ENCODE measurements around the gene COPZ1.
"Not testable (repeated sequence)": the region's sequence is repeated elsewhere in the genome, so short reads cannot be mapped to it uniquely, and the experiment has no call there.

The COPZ1 gene

GRCh38 chr12:54337280-54337842 is 12.4 kb downstream of the COPZ1 start:
- peak; percentile 30 for DNase-seq

- DNase-seq: no peak
Measured at GRCh38 chr12:54337854-54338650, 13.1 kb downstream of the COPZ1 start.

GRCh38 chr12:54338698-54339296 is 13.9 kb downstream of the COPZ1 start:
- no peak for DNase-seq

GRCh38 chr12:54340846-54341245 is 15.9 kb downstream of the COPZ1 start:
- no peak for DNase-seq

DNA sequence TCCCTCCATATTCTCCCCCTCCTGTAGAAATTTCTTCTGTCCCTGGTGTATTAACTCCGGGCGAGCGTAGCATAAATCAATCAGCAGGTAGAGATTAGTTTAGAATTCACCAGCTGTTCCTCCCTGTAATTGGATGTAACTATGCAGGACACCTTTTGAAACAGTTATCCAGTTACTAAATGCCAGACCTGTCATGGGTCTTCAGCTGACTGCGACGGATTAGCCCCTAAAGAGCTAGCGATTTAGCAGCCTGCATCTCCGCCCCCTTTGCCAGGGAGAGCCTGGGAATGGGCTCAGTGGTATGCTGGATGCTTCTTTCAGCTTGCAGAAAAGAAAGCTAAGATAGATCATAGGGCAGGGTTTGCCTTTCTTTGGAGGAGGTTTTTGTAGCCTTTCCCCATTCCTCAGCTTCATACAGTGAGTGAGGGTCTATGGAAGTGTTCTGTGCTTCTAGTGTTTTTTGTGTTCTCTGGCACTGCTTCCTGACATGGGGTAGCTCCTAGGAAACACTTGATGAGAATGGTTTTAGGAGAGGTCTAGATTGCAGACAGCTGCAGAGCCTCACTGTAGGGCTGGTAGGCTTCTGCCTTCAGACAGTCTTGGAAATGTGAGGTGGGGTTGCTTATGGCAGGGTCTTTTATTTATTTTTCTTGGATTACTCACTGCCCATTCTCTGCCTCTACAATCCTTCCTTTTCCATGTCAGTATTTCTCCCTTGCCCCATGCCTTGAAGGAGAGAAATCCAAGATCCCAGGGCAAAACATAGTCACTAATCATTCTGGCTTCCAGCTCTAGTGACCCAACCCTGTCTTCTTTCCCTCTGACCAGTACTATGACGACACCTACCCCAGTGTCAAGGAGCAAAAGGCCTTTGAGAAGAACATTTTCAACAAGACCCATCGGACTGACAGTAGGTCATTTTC is 16.7 kb downstream of the COPZ1 start:
- DNase-seq: no peak

- DNase-seq: no peak
Measured at GRCh38 chr12:54349036-54349435, 24.1 kb downstream of the COPZ1 start.

DNA sequence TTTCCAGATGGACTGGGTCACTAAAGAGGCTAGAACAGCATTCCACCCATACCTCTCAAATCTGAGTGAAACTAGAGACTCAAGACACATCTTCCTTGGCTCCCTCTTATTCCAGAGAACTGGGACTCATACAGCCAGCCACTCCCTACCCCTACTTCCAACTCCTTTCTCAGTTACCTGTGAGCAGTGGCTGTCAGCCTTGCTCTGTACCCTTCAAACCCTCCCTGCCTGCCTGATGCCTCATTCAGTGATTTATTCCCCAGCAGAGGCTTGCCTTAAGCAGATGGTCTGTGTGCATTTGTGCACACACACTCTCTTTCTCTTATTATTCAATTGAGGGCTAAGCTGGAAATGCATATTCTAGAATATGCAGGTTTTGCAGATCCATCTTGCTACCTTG is 24.7 kb downstream of the COPZ1 start:
- no peak for DNase-seq

- DNase-seq: no peak
Measured at GRCh38 chr12:54350743-54351142, 25.8 kb downstream of the COPZ1 start.

GRCh38 chr12:54351341-54351740 is 26.4 kb downstream of the COPZ1 start:
- DNase-seq: no peak

DNA sequence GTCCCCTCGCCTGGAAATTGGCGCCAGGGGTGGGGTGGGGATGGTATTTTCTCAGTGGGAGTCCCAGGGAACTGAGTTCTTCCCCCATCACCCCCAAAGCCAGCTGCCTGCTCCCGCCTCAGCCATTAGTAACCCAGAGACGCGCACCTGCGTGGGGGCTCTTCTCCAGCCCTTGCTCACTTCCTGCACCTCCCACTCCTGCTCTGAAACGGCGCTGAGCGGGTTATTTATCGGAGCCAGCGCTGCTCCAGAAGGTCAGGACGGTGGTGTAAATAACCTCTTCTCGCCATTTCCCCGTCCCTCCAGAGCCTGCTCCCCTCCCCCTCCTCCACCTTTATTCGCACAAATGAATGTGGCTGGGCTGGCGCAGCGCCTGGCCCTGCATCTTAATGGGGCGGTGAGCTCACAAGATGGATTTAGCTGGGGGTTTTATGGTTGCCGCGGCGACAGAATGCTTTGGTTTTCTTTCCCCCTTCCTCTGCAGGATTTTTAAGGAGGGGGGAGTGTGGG is 27.1 kb downstream of the COPZ1 start:
- DNase-seq: peak; percentile 95

GRCh38 chr12:54352891-54353874 is 28.3 kb downstream of the COPZ1 start:
- DNase-seq: peak; percentile 81

DNA sequence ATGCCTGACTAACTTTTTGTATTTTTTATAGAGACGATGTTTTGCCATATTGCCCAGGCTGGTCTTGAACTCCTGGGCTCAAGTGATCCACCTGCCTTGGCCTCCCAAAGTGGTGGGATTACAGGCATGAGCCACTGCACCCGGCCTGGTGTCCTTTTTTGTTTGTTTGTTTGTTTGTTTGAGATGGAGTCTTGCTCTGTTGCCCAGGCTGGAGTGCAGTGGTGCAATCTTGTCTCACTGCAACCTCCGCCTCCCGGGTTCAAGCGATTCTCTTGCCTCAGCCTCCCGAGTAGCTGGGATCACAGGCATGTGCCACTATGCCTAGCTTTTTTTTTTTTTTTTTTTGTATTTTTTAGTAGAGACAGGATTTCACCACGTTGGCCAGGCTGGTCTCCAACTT is 29.3 kb downstream of the COPZ1 start:
- DNase-seq: not testable (repeated sequence)

DNA sequence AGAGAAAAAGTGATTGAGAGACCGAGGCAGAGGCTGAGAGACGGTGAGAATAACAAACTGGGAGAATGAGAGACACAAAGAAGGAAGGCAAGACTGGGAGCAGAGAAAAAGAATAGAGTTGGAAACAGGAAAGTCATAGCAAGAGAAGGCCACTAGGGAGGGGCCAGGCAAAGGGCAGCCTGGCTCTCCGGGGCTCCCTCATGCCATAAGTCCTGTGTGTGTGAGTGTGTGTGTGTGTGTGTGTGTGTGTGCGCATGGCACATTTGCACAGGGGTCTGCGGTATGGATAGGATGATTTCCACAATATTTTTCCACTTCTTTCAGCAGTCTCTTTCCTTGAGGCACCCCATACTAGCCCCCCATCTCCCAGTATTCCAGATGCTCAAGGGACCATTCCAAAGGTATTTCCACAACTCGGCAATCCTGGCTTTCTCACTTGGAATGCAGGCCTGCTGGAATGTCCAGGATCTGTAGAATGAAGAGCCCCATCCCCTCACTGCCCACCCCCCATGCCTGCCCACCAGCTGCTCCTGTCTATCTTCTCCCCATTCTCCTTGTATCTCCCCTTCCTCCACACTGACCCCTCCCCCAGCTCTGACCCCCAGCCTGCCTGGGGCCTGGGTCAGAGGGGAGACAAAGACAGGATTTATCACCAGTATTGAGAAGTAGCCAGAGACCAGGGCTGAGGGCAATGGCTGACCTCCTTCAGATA is 30.3 kb downstream of the COPZ1 start:
- no peak for DNase-seq

DNA sequence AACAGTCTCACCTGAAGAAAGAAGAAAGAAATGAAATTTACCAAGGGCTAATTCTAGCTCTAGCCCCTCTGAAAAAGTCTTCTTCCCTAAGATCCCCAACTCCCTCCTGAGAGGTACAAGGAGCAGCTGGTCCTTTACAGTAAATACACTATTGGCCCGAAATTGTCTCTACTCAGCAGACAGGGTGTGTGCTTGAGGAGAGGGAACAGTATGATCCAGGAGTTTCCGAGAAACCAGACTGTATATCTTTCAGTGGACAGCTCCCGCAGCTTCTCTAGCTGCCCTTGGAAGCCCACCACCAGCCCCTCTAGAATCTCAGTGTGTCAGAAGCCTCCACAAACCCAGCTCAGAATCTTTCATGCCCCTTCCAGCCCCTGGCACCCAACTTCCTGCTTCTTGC is 31.3 kb downstream of the COPZ1 start:
- no peak for DNase-seq

GRCh38 chr12:54356951-54357356 is 32.0 kb downstream of the COPZ1 start:
- no peak for DNase-seq

DNA sequence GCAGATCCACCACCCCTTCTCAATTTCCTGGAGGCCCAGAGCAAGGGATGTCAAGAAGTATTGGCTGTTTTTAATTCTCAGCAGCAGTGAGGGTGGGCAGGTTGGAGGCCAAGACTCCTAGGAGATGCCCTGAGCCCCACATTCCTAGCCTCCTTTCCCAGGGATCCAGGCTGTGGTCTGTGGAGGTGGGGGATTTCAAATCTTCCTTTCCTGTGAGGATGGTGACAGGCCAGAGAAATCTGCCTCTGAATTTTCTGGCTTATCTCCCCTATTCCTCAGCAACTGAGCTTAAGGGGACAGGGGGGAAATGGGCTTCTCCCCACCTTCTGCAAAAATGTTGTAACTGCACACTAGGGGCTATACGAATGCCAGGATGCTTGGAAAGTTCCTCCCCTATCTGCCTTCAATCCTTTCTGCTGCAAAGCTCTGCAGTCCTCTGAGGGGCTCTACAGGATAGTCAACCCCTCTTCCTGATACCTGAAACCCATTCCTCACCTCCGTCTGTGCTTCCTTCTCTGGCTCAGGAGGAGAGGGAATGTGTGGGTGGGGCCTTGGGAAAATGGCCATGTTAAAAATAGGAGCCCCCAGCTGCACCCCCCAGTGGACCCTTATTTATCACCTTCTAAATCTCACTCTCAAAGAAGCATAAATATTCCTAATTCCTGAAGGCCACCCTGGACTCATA is 32.7 kb downstream of the COPZ1 start:
- DNase-seq: no peak

GRCh38 chr12:54358191-54358944 is 33.4 kb downstream of the COPZ1 start:
- peak; percentile 83 for DNase-seq

- DNase-seq: peak; percentile 100
Measured at GRCh38 chr12:54358945-54359761, 34.2 kb downstream of the COPZ1 start.

Data from COR-L47 (cell line).